ENCODE results near the gene FTCD.

The FTCD gene

DNA sequence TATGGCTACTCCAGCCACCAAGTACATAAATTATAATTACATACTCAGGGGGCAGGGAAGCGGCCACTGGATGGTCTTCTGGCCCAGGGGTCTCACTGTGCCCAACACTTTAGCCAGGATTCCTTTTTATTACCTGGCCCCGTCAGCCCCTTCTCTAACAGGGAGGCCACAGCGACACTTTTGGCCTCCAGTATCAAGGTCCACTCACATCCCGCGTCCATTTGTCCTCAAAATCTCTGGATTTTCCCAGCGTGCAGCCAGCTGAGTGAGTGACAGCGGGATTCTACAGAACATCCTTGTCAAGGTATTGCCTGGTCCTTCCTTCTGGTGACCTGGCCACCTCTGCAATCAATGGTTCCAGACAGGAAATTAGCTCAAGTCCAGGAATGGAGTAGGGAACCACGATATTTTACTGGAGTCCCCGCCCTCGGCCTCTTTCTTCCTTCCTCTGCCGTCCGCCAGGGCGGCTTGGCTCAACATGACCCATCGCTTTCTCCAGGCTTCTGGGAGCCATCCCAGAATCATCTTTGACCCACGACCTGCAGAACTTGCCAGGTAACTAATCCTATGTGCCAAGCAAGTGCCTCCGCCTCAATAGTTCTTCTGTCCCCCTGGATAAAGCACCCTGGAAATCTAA is 60.2 kb downstream of the FTCD start:
- no peak overlapping the region for H3K4me3 ChIP-seq (ENCODE audit: severe bottlenecking)
- no peaks in the 10 kb centered on the region for H3K4me1 ChIP-seq (ENCODE audit: insufficient read depth, poor library complexity, severe bottlenecking)
- no peak for ATAC-seq (ENCODE audit: low read depth)
- H3K27ac ChIP-seq (ENCODE audit: poor library complexity, severe bottlenecking): no peak overlapping the region
- no peaks in the 10 kb centered on the region for H3K9me3 ChIP-seq (ENCODE audit: severe bottlenecking)
- H3K27me3 ChIP-seq (ENCODE audit: insufficient read depth, poor library complexity, severe bottlenecking): peaks cover 9% of the 10 kb centered on the region
- H3K36me3 ChIP-seq (ENCODE audit: low read depth): no peaks in the 10 kb centered on the region
- DNase-seq (ENCODE audit: low spot score): no peak
- TF ChIP-seq, protein P1, sequence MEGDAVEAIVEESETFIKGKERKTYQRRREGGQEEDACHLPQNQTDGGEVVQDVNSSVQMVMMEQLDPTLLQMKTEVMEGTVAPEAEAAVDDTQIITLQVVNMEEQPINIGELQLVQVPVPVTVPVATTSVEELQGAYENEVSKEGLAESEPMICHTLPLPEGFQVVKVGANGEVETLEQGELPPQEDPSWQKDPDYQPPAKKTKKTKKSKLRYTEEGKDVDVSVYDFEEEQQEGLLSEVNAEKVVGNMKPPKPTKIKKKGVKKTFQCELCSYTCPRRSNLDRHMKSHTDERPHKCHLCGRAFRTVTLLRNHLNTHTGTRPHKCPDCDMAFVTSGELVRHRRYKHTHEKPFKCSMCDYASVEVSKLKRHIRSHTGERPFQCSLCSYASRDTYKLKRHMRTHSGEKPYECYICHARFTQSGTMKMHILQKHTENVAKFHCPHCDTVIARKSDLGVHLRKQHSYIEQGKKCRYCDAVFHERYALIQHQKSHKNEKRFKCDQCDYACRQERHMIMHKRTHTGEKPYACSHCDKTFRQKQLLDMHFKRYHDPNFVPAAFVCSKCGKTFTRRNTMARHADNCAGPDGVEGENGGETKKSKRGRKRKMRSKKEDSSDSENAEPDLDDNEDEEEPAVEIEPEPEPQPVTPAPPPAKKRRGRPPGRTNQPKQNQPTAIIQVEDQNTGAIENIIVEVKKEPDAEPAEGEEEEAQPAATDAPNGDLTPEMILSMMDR (IDR thresholded peaks at IDR 0.05; ENCODE audit: poor library complexity, severe bottlenecking): no peak

DNA sequence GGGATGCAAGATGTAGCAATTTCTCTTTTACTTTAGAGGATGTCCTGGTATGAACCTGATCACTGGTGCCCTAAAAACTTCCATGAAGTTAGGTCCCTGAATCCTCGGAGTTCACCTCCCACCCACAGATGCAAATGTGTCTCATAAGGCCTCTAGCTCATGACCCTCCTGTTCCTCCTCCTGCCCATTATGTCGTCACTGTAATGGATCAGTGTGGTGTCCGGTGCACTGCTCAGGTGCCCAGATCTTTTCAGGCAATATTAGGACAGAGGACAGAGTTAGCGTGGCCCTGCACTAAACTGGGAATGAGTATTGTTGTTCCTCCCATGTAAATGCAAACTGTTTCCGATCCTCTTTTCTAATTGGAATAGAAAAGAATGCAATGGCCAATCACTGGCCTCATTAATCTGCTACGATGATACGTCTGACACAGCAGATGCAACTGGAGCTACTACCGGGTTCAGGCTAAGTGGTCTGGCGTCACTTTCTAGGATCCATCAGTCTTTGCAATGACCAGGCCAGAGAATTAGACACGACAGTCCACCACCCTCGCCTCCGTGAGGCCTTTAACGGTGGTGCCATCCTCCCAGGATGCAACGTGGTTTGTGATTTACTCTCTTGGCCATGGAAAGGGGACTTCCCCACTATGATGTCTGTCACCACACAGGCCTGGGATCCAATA is 60.8 kb downstream of the FTCD start:
- Histone ChIP-seq H3K36me3 (ENCODE audit: low read depth) (no peaks in the 10 kb centered on the region), H3K4me1 (ENCODE audit: insufficient read depth, poor library complexity, severe bottlenecking) (no peaks in the 10 kb centered on the region), H3K27me3 (ENCODE audit: insufficient read depth, poor library complexity, severe bottlenecking) (peaks cover 8% of the 10 kb centered on the region), H3K9me3 (ENCODE audit: severe bottlenecking) (no peaks in the 10 kb centered on the region), H3K27ac (ENCODE audit: poor library complexity, severe bottlenecking) (no peak overlapping the region), H3K4me3 (ENCODE audit: severe bottlenecking) (no peak overlapping the region)
- ATAC-seq (ENCODE audit: low read depth): no peak
- TF ChIP-seq, protein P1 (IDR thresholded peaks at IDR 0.05; ENCODE audit: poor library complexity, severe bottlenecking): no peak
- DNase-seq (ENCODE audit: low spot score): no peak

DNA sequence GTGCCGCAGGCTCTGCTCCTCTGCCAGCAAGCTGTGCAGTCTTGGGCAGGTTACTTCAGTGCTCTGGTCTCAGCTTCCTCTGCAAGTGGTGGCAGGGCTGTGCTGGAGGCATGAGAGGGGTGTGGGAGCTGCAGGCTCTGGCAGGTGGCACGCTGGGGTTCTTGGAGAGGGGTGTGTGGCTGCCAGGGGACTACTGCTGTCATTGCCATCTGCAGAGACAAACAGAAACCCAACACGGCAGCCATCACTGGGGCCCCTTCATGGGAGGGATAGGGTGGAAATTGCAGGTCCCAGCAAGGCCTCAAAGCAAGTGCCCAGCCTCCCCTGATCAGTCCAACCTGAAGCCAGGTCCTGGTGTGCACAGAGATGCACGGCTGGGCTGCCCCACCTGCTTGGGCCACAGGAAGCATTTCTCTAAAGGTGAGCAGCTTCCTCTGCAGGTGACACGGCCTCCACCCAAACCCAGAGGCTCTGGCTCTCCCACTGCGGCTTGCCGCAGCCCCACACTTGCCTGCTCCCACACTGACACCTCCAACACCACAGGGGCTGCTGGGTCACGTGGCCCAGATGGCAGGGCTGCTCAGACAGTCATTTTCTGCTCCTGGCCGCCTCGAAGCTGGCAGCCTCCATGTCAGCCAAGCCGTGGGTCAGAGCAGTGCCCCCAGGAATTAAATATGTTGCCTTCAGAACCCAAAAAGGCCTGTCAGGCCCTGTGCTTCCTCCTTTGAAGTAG is 61.5 kb downstream of the FTCD start:
- H3K27me3 ChIP-seq (ENCODE audit: insufficient read depth, poor library complexity, severe bottlenecking): peaks cover 2% of the 10 kb centered on the region
- no peak overlapping the region for H3K27ac ChIP-seq (ENCODE audit: poor library complexity, severe bottlenecking)
- no peaks in the 10 kb centered on the region for H3K36me3 ChIP-seq (ENCODE audit: low read depth)
- no peaks in the 10 kb centered on the region for H3K4me1 ChIP-seq (ENCODE audit: insufficient read depth, poor library complexity, severe bottlenecking)
- no peak overlapping the region for H3K4me3 ChIP-seq (ENCODE audit: severe bottlenecking)
- DNase-seq (ENCODE audit: low spot score) (no peak), ATAC-seq (ENCODE audit: low read depth) (no peak)
- TF ChIP-seq, protein P1 (IDR thresholded peaks at IDR 0.05; ENCODE audit: poor library complexity, severe bottlenecking): no peak
- H3K9me3 ChIP-seq (ENCODE audit: severe bottlenecking): no peaks in the 10 kb centered on the region

DNA sequence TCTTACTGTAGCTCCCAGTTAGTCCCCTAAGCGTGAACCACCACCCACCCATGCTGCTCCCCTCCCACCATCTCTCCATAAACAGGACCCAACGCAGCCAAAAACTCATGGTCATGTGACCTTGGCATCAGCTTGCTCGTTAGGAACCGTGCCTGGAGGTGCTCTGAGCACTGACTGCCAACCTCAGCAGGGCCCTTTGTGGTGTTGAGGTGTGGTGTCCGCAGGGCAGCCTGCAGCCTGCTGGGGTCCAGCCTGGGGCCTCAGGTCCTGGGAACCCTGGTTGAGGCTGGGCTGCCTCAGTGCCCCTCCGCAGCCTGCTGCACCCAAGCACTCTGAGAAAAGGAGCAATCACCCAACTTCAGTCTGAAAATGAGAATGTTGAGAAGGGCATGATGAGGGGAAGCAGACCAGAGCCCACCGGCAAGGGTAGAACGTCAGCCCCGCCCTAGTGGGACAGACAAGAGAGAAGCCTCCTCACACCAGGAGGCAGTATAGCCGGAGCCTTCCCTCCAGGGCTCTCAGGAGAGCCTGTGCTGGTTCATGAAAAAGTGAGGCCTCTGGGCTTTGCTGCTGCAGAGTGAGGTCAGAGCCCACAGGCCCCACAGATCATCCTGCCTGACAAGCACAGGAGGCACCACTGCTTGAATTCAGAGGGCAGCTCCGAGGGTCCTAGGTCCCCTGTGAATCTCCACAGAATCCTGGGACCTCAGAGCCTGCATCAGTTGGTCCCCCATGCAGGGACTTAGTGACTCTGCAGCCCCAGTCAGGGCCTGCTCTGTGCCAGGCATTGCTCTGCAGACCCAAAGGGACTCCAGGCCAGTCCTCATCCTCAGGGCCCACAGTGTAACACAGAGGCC is 62.3 kb downstream of the FTCD start:
- TF ChIP-seq, protein P1 (IDR thresholded peaks at IDR 0.05; ENCODE audit: poor library complexity, severe bottlenecking): no peak
- H3K4me1 ChIP-seq (ENCODE audit: insufficient read depth, poor library complexity, severe bottlenecking): no peaks in the 10 kb centered on the region
- no peak for DNase-seq (ENCODE audit: low spot score)
- no peak overlapping the region for H3K27ac ChIP-seq (ENCODE audit: poor library complexity, severe bottlenecking)
- no peaks in the 10 kb centered on the region for H3K27me3 ChIP-seq (ENCODE audit: insufficient read depth, poor library complexity, severe bottlenecking)
- H3K4me3 ChIP-seq (ENCODE audit: severe bottlenecking): no peak overlapping the region
- ATAC-seq (ENCODE audit: low read depth): no peak
- no peaks in the 10 kb centered on the region for H3K9me3 ChIP-seq (ENCODE audit: severe bottlenecking)
- H3K36me3 ChIP-seq (ENCODE audit: low read depth): no peaks in the 10 kb centered on the region

Data from RWPE2 (cell line).